Measurements from ENCODE around the gene AKR1C1.

DNA sequence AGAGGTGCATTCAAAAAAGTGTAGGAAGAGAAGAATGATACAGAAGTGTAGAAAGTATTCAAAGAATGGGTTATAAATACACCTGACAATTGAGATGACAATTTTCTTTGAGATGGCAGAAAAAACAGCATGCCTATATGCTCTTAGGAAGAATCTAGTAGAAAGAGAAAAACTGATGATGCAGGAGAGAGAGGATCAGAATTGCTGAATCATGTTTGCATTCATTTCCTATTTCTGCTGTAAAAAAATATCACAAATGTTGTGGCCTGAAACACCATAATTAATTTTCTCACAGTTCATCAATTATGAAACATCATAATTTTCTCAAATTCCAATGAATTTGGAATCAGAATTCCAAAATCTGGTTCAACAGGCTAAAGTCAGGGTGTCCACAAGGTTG lies 9.8 kb upstream of the AKR1C1 start:
- TF ChIP-seq, protein P1, sequence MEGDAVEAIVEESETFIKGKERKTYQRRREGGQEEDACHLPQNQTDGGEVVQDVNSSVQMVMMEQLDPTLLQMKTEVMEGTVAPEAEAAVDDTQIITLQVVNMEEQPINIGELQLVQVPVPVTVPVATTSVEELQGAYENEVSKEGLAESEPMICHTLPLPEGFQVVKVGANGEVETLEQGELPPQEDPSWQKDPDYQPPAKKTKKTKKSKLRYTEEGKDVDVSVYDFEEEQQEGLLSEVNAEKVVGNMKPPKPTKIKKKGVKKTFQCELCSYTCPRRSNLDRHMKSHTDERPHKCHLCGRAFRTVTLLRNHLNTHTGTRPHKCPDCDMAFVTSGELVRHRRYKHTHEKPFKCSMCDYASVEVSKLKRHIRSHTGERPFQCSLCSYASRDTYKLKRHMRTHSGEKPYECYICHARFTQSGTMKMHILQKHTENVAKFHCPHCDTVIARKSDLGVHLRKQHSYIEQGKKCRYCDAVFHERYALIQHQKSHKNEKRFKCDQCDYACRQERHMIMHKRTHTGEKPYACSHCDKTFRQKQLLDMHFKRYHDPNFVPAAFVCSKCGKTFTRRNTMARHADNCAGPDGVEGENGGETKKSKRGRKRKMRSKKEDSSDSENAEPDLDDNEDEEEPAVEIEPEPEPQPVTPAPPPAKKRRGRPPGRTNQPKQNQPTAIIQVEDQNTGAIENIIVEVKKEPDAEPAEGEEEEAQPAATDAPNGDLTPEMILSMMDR (conservative IDR thresholded peaks at IDR 0.05; ENCODE audit: low read length) = no peak
- no peak for TF ChIP-seq EZH2phosphoT487 (IDR thresholded peaks at IDR 0.05; ENCODE audit: borderline replicate concordance, low read depth, low read length)

Measured in OCI-LY7 (cell line).